GM19043 (cell line): ENCODE results near the gene ENTR1.

ENCODE experiments used
- ATAC-seq: cut with Tn5 transposase; IDR thresholded peaks from one replicate; pipeline ENCODE4 v1.9.1; 2021; ENCODE audit warnings: low read depth; ENCODE audit not compliant: unreplicated experiment

Gene ENTR1

GRCh38 chr9:136410500-136411287 lies at the start of gene ENTR1, which contains the start of gene PMPCA:
Gene ENTR1 (minus strand): TSS chr9:136410614. CDS start chr9:136410397, 217 bp downstream.
Gene PMPCA (plus strand): TSS chr9:136410658. CDS start chr9:136410669, 11 bp downstream.
- peak; percentile 78 for ATAC-seq

GRCh38 chr9:136459425-136459824 lies 49.0 kb upstream of the ENTR1 start:
- no peak for ATAC-seq

GRCh38 chr9:136457326-136457725 lies 46.9 kb upstream of the ENTR1 start:
- ATAC-seq, result no peak

GRCh38 chr9:136456258-136456657 lies 45.8 kb upstream of the ENTR1 start:
- ATAC-seq, result no peak

GRCh38 chr9:136455043-136456002 lies 44.9 kb upstream of the ENTR1 start:
- no peak for ATAC-seq

- no peak for ATAC-seq
Observed at GRCh38 chr9:136454026-136454796, 43.8 kb upstream of the ENTR1 start.

- no peak for ATAC-seq
Observed at GRCh38 chr9:136453326-136453725, 42.9 kb upstream of the ENTR1 start.

- ATAC-seq, result no peak
Observed at GRCh38 chr9:136451221-136451877, 40.9 kb upstream of the ENTR1 start.

- no peak for ATAC-seq
Observed at GRCh38 chr9:136448655-136449054, 38.2 kb upstream of the ENTR1 start.

GRCh38 chr9:136447173-136447778 lies 36.9 kb upstream of the ENTR1 start:
- no peak for ATAC-seq

GRCh38 chr9:136445799-136446198 lies 35.4 kb upstream of the ENTR1 start:
- no peak for ATAC-seq

GRCh38 chr9:136444102-136444501 lies 33.7 kb upstream of the ENTR1 start:
- ATAC-seq, result no peak

GRCh38 chr9:136443687-136444086 lies 33.3 kb upstream of the ENTR1 start:
- ATAC-seq, result no peak

GRCh38 chr9:136443087-136443486 lies 32.7 kb upstream of the ENTR1 start:
- ATAC-seq, result no peak

- no peak for ATAC-seq
Observed at GRCh38 chr9:136442265-136442664, 31.9 kb upstream of the ENTR1 start.

- ATAC-seq, result no peak
Observed at GRCh38 chr9:136441681-136442245, 31.3 kb upstream of the ENTR1 start.

GRCh38 chr9:136441191-136441680 lies 30.8 kb upstream of the ENTR1 start:
- no peak for ATAC-seq

- ATAC-seq, result no peak
Observed at GRCh38 chr9:136439481-136440408, 29.3 kb upstream of the ENTR1 start, which contains the start of gene INPP5E. Gene INPP5E (minus strand): TSS chr9:136439845. CDS start chr9:136439419, 426 bp downstream.
